ES-I3 (cell line): ENCODE data around the gene ZNF350.
"Not testable (repeated sequence)": the region's sequence is repeated elsewhere in the genome, so short reads cannot be mapped to it uniquely, and the experiment has no call there.

Experiments
- H3K36me3 ChIP-seq: 2 replicates; pipeline ENCODE4 v1.6.1; 2013; ENCODE audit warnings: mild to moderate bottlenecking, low read length, control low read depth, moderate library complexity; ENCODE audit not compliant: insufficient read depth
- H3K4me1 ChIP-seq: 2 replicates; pipeline ENCODE4 v1.6.1; 2013; ENCODE audit warnings: mild to moderate bottlenecking, control low read depth, low read length; ENCODE audit not compliant: insufficient read depth
- H3K9ac ChIP-seq: 2 replicates; pipeline ENCODE4 v1.6.1; 2013; ENCODE audit warnings: low read depth, mild to moderate bottlenecking, low read length, moderate library complexity
- H3K9me3 ChIP-seq: 2 replicates; pipeline ENCODE4 v1.6.1; 2013; ENCODE audit warnings: mild to moderate bottlenecking, low read length, moderate library complexity; ENCODE audit not compliant: control insufficient read depth, insufficient read depth

ZNF350 gene

DNA sequence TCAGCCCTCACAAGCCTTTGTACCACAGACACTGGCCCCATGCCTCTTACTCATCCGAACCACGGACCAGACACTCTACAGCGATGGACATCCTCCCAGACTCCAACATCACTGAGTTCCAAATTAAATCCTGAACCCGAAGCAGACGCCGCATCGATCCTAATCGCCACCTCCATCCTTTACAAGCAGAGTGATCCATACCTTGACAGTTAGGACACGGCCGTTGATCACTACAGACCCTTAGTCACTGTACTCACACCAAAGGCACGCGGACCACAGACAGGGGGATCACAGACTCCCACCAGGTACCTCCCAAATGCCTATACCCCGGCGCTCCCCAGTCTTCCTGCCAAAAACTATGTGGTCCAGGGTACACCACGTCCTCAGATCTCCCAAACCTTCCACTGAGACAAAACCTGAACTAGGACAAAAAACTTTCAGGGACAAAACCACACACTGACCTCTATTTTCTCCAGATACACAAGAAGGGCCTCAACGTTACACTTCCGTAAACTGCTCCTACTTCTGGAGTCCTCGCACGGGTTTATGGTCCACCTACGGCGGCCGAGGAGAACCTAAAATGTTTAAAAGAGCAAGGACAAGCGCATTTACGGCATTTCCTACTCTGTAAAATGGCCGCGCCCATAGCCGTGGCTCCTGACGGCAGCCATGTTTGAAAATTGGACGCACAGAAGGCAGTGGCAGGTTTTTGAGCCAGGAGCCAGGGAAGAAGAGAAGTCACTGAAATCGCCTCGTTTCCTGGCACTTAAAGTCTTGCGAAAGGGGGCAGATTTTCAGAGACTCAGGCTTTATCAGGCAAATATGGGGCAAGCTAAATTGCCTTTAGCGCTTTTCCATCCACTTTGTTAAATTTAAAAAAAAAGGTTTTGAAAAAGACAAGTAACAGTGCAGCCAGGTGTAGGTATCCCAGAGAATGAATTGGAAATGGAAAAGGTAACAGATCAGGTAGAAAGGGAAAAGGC lies at the start of gene ZNF350:
Gene ZNF350 (minus strand): TSS at position 532 of the 983 bp plus-strand sequence. CDS start 12,480 bp downstream, outside the sequence.
- Histone ChIP-seq H3K9ac (peak within 1 kb of the TSS; percentile 66), H3K36me3 (no peaks in the 10 kb centered on the region), H3K4me1 (no peaks in the 10 kb centered on the region), H3K9me3 (peaks cover 14% of the 10 kb centered on the region)

DNA sequence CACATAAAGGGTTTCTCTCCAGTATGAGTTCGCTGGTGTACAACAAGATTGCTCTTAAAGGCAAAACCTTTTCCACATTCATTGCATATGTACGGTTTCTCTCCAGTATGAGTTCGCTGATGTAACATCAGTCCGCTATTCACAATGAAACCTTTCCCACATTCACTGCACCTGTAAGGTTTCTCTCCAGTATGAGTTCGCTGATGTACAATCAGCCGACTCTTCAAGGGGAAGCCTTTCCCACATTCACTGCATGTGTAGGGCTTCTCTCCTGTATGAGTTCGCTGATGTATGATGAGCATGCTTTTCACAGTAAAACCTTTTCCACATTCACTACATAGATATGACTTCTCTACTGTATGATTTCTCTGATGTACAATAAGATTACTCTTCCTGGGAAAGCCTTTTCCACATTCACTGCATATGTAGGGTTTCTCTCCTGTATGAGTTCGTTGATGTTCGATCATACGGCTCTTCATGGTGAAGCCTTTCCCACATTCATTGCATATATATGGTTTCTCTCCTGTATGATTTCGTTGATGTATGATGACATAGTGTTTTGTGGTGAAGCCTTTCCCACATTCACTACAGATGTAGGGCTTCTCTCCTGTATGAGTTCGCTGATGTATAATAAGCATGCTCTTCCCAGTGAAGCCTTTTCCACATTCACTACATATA lies 47.5 kb upstream of the ZNF350 start:
- H3K36me3 ChIP-seq: peaks cover 20% of the 10 kb centered on the region; the same call in 1 of the 2 replicates
- H3K4me1 ChIP-seq: no peaks in the 10 kb centered on the region
- H3K9me3 ChIP-seq: peaks cover 29% of the 10 kb centered on the region
- H3K9ac ChIP-seq: no peak overlapping the region

DNA sequence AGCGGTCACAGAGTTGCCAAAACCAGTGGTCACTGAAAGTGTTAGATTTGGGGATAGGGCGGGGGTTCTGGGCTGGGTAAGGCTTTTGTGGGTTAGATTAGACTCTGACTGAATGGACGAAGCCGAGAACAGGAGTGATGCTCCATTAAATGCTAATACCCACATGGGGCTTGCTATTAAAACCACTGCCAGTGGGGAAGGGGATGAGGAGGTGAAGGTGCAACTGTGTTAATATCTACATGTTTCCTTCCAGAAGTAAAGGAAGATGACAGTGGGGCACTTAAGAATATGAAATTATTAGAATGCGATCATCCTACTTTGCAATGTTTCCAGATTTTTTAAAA lies 42.1 kb upstream of the ZNF350 start:
- H3K9ac ChIP-seq: peak overlapping the region; percentile 83
- H3K9me3 ChIP-seq: peaks cover 6% of the 10 kb centered on the region
- H3K4me1 ChIP-seq: no peaks in the 10 kb centered on the region; the same call in 1 of the 2 replicates
- H3K36me3 ChIP-seq: peaks cover 18% of the 10 kb centered on the region; the same call in 1 of the 2 replicates

DNA sequence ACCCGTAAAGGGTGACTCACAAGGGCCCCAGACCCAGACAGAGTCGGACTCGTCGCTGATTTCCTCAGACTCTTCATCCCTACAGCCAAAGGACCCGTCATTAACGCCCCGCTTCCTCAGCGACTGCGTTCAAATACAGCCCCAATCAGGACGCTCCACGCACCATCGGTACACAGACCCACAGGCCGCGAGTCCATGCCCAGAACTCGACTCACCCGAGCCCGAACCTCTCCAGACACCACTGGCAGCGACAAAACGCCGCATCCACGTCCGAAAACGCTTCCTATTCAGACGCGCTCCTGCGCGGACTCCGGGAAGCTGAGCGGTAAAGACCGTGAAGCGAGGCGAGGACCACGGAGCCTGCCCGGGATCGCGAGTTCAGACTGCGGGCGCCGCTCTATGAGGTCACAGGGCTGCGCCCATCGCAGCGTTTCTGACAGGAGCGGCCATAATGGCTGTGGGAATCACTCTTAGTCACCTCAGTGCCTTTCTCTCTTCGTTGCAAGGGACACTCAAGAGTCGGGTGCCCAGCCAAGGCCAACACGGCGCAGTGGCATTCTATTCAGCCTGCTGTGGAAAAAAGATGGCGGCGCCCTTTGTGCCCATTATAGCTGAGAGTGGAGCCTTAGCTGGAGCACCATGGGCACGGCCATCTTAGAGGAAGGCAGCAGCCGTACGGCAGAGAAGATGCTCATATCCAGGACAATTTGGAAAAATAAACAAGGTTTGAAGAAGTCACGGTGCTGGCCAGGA lies 41.6 kb upstream of the ZNF350 start, which contains the start of gene ZNF614:
Gene ZNF614 (minus strand): TSS at position 353 of the 753 bp plus-strand sequence. CDS start 2,634 bp downstream, outside the sequence.
- Histone ChIP-seq H3K4me1 (no peaks in the 10 kb centered on the region; the same call in 1 of the 2 replicates), H3K9me3 (peaks cover 3% of the 10 kb centered on the region), H3K36me3 (peaks cover 21% of the 10 kb centered on the region; the same call in 1 of the 2 replicates), H3K9ac (peak within 1 kb of the TSS; percentile 83)

DNA sequence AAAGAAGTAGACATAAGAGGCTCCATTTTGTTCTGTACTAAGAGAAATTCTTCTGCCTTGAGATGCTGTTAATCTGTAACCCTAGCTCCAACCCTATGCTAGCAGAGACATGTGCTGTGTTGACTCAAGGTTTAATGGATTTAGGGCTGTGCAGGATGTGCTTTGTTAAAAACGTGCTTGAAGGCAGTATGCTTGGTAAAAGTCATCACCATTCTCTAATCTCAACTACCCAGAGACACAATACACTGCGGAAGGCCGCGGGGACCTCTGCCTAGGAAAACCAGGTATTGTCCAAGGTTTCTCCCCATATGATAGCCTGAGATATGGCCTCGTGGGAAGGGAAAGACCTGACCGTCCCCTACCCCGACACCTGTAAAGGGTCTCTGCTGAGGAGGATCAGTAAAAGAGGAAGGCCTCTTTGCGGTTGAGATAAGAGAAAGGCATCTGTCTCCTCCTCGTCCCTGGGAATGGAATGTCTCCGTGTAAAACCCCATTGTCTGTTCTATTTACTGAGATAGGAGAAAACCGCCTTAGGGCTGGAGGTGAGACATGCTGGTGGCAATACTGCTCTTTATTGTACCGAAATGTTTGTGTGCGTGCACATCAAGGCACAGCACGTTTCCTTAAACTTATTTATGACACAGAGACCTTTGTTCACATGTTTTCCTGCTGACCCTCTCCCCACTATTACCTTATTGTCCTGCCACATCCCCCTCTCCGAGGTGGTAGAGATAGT lies 39.8 kb upstream of the ZNF350 start:
- not testable (repeated sequence) for H3K9me3 ChIP-seq, H3K9ac ChIP-seq, H3K4me1 ChIP-seq
- peaks cover 21% of the 10 kb centered on the region; the same call in 1 of the 2 replicates for H3K36me3 ChIP-seq

DNA sequence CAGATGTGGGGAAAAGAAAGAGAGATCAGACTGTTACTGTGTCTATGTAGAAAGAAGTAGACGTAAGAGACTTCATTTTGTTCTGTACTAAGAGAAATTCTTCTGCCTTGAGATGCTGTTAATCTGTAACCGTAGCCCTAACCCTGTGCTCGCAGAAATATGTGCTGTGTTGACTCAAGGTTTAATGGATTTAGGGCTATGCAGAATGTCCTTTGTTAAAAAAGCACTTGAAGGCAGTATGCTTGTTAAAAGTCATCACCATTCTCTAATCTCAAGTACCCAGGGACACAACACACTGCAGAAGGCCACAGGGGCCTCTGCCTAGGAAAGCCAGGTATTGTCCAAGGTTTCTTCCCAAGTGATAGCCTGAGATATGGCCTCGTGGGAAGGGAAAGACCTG lies 37.8 kb upstream of the ZNF350 start:
- H3K9ac ChIP-seq, H3K4me1 ChIP-seq, H3K9me3 ChIP-seq: not testable (repeated sequence)
- H3K36me3 ChIP-seq: peaks cover 29% of the 10 kb centered on the region; the same call in 1 of the 2 replicates

DNA sequence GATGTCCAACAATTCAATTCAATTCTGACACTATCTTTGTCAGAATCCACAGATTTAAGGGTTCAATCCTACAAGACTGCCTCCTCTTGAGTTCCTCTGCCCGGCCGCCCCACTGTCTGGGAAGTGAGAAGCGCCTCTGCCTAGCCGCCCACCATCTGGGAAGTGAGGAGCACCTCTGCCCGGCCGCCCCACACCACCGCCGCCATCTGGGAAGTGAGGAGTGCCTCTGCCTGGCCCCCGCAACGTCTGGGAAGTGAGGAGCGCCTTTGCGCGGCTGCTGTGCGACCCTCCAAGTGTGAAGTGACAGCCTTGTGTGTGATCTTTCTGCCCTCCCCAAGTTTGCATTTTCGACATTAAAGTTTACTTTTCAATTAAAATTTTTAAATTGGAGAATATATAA lies 35.6 kb upstream of the ZNF350 start:
- H3K9me3 ChIP-seq: no peaks in the 10 kb centered on the region; the same call in 1 of the 2 replicates
- peaks cover 35% of the 10 kb centered on the region; the same call in 1 of the 2 replicates for H3K36me3 ChIP-seq
- H3K9ac ChIP-seq: no peak overlapping the region
- no peaks in the 10 kb centered on the region for H3K4me1 ChIP-seq

DNA sequence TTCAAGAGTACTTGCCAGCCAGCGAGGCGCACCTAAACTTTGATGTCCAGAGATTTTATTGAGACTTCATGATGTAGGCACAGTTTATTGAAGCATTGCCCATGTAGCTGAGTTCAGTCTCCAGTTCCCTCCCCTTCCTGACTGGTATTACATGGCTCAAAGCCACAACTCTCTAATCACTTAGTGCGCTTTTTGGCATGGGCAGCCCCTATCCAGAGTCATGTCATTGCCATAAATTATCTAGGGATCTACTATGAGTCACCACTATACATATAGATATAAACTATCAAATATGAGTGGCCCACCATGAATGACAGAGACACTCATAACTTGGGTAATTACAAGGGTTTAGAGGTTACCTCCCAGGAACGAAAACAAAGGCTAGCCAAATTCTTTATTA lies 33.9 kb upstream of the ZNF350 start:
- no peaks in the 10 kb centered on the region for H3K4me1 ChIP-seq
- H3K9me3 ChIP-seq: peaks cover 7% of the 10 kb centered on the region
- no peak overlapping the region for H3K9ac ChIP-seq
- peaks cover 45% of the 10 kb centered on the region; the same call in 1 of the 2 replicates for H3K36me3 ChIP-seq

DNA sequence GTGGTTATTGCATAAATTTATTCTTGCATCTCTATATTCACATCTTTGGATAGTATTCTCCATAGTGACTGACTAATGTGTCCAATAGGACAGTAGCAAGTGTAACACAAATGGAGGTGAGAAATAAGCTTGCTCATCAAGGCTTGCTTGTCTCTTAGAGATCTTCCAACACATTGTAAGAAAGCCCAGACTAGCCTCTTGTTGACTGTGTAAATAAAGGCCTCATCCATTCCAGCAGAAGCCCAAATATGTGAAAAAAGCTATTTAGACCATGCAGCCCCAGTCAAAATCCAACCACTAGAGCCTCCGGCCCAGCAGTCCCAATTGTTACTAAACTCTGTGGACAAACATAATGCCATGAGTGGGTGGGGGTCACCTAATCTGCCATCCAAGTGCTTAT lies 24.0 kb upstream of the ZNF350 start:
- no peak overlapping the region for H3K9ac ChIP-seq
- H3K4me1 ChIP-seq: no peaks in the 10 kb centered on the region
- H3K9me3 ChIP-seq: no peaks in the 10 kb centered on the region
- H3K36me3 ChIP-seq: no peaks in the 10 kb centered on the region

DNA sequence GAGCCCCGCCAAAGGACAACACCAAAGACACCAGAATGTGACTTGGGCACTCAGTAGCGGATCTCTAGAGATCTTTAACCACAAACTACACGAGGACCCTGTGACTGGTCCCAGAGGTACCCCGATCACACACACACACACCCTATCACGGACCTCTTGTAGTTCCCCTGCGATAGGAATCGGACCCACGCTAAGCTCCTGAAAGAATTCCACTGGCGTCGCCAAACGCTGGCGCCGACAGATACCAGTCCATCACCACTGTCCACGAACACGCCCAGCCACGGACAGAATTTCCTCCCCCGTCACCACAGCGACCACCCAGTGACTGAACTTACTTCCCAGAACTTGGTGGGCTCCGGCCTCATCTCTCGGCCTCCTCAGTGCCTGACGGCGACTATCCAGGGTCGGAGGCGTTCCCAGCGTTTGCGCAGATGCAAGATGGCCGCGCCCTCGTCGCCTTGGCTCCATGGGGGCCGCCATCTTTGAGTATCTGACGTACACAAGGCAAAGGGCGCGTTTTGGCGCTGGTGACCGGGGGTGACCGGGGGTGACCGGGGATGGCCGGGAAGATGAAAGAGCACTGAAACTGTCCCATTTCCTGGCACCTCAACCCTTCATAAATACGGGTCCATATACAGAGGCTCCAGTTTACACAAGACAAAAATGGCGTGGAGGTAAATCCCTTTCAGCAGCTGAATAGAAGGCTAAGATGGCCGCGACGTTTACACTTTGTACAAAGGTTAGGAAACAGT lies 21.3 kb upstream of the ZNF350 start, which contains the start of gene ZNF615:
Gene ZNF615 (minus strand): TSS at position 406 of the 752 bp plus-strand sequence. CDS start 4,500 bp downstream, outside the sequence.
- H3K9me3 ChIP-seq: no peaks in the 10 kb centered on the region; the same call in 1 of the 2 replicates
- peak within 1 kb of the TSS; percentile 96 for H3K9ac ChIP-seq
- H3K4me1 ChIP-seq: no peaks in the 10 kb centered on the region
- 0 out of 2 replicates have a peak, but pooled peaks cover 3% of the 10 kb centered on the region for H3K36me3 ChIP-seq

DNA sequence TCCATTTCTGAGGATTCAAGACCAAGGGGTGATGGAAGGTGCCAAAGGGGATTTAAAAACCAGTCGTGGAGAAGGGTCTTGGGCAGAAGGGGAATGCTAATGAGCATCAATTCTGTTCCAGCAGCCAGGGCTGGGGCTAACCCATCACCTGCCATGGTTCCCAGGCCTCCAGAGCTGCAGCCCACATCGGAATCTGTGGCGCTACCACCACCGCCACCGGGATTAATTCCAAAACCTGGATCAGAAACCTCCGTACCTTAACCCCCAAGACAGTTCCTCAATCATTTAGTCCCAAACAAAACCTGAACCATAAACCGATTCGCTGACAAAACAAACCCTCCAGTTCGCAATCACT lies 20.8 kb upstream of the ZNF350 start:
- H3K4me1 ChIP-seq: no peaks in the 10 kb centered on the region
- peak overlapping the region; percentile 96 for H3K9ac ChIP-seq
- H3K36me3 ChIP-seq: 0 out of 2 replicates have a peak, but pooled peaks cover 3% of the 10 kb centered on the region
- no peaks in the 10 kb centered on the region; the same call in 1 of the 2 replicates for H3K9me3 ChIP-seq

DNA sequence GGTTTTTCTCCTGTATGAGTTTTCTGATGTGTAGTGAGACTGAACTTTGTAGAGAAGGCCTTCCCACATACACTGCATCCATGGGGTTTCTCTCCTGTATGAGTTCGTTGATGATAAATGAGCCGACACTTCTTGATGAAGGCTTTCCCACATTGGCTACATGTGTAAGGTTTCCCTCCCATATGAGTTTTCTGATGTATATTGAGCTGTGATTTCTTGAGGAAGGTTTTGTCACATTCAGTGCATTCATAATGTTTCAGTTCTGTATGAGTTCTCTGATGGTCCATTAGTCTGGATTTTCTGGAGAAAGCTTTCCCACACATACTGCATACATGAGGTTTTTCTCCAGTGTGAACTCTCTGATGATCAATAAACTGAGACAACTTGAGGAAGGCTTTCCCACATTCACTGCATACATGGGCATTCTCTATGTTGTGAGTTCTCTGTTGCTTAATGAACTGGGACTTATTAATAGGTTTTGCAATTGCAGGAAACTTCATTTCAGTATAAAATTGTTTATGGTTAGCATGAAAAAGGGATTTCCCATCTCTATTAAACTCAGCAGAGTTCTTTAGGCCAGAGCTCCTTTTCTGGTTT lies 7.5 kb upstream of the ZNF350 start:
- peaks cover 21% of the 10 kb centered on the region; the same call in 1 of the 2 replicates for H3K36me3 ChIP-seq
- H3K4me1 ChIP-seq: no peaks in the 10 kb centered on the region
- H3K9me3 ChIP-seq: peaks cover 39% of the 10 kb centered on the region
- H3K9ac ChIP-seq: no peak overlapping the region
